K562 (cell line): Measurements from ENCODE around the gene BIRC3. TPM values are rescaled to one million over a fixed set of nuclear protein-coding genes. Genes with fewer than 3 reads are reported as not detected.

Source experiments
- ATAC-seq: fragments of 200-7000 bp; cut with Tn5 transposase; 3 replicates; pipeline ENCODE4 v1.9.1; 2020; ENCODE audit warnings: moderate library complexity
- BruUV-seq: library from RNA; stranded (reverse); fragments of 400-500 nt; replicated peaks from 2 replicates; lab custom pipeline; 2021; lab: Mats Ljungman, UMichigan
- CTCF ChIA-PET: fragments of 300-600 bp; formaldehyde crosslinking; extraction: SDS; loops from one replicate; lab custom pipeline; 2021; ENCODE audit warnings: low intra/inter-chr PET ratio; lab: Yijun Ruan, JAX
- POLR2A ChIA-PET: fragments of 300-600, 350-650 bp; sonication (Branson Sonifier 250); formaldehyde crosslinking; extraction: SDS; loops from one replicate; lab custom pipeline; 2021; ENCODE audit warnings: antibody characterized with exemption, inconsistent platforms; lab: Yijun Ruan, JAX
- DNase-seq, 4 experiments: peaks; one replicate each; pipeline versions ENCODE4 v3.0.0 to v3.0.0-alpha.2; 2011 to 2018; ENCODE audit warnings: low spot score in 3 of 4, mixed read lengths in 3 of 4; ENCODE audit errors: extremely low read depth in 1 of 4
- FAIRE-seq: peaks from 2 replicates; lab custom pipeline; 2011; peaks lifted over from hg19 to GRCh38; lab: Jason Lieb, UNC
- H2AFZ ChIP-seq: 2 replicates; pipeline ENCODE4 v1.6.0; 2011; ENCODE audit warnings: low read depth, low read length, control low read depth, inconsistent platforms
- H3K27ac ChIP-seq: fragments of 200-600 bp; 3 replicates; pipeline ENCODE4 v1.8.0; 2011; ENCODE audit warnings: low read depth, mild to moderate bottlenecking, control low read depth, inconsistent platforms, low read length, moderate library complexity, mixed read lengths; ENCODE audit errors: extremely low read depth
- H3K27me3 ChIP-seq, 2 experiments: fragments of 300-600 bp in 1 of 2; 2 replicates in 1 of 2; 3 replicates in 1 of 2; pipeline versions ENCODE4 v1.6.0 to v1.8.0; 2011; ENCODE audit warnings: inconsistent platforms in 2 of 2, low read length in 2 of 2, mild to moderate bottlenecking in 1 of 2, mixed read lengths in 1 of 2, moderate library complexity in 1 of 2; ENCODE audit not compliant: control insufficient read depth in 2 of 2, insufficient read depth in 2 of 2
- H3K36me3 ChIP-seq: fragments of 300-600 bp; 3 replicates; pipeline ENCODE4 v1.8.0; 2011; ENCODE audit warnings: mild to moderate bottlenecking, low read length, inconsistent platforms; ENCODE audit not compliant: control insufficient read depth, insufficient read depth
- H3K4me1 ChIP-seq, 2 experiments: fragments of 200-600 bp in 1 of 2; replicated peaks in 1 of 2; 2 replicates in 1 of 2; 3 replicates in 1 of 2; pipeline versions ENCODE4 v1.5.1 to v1.8.0; 2011; ENCODE audit warnings: inconsistent platforms in 2 of 2, low read length in 2 of 2, mild to moderate bottlenecking in 1 of 2, mixed read lengths in 1 of 2, moderate library complexity in 1 of 2; ENCODE audit not compliant: control insufficient read depth in 2 of 2, insufficient read depth in 2 of 2
- H3K4me2 ChIP-seq: 2 replicates; pipeline ENCODE4 v1.6.1; 2011; ENCODE audit warnings: low read length, control low read depth, inconsistent platforms, mixed read lengths; ENCODE audit not compliant: insufficient read depth
- H3K4me3 ChIP-seq: fragments of 200-600 bp; sonication (generic), shearing (Covaris generic); 2 replicates; pipeline ENCODE4 v1.5.1; 2016; ENCODE audit warnings: control low read depth, inconsistent platforms
- H3K79me2 ChIP-seq: fragments of 200-600 bp; 3 replicates; pipeline ENCODE4 v1.8.0; 2011; ENCODE audit warnings: low read length, inconsistent platforms; ENCODE audit not compliant: control insufficient read depth, insufficient read depth
- H3K9ac ChIP-seq, 2 experiments: 2 replicates each; pipeline versions ENCODE4 v1.6.0 to v1.6.1; 2011; ENCODE audit warnings: low read depth in 2 of 2, low read length in 2 of 2, control low read depth in 1 of 2, inconsistent platforms in 1 of 2, mild to moderate bottlenecking in 1 of 2, mixed read lengths in 1 of 2; ENCODE audit not compliant: insufficient read depth in 1 of 2
- H3K9me1 ChIP-seq: one replicate; pipeline ENCODE4 v1.6.0; 2011; ENCODE audit warnings: inconsistent platforms, mild to moderate bottlenecking, low read length, moderate library complexity; ENCODE audit not compliant: control insufficient read depth, insufficient read depth
- H3K9me3 ChIP-seq: replicated peaks from 2 replicates; pipeline ENCODE4 v1.5.1; 2011; ENCODE audit warnings: low read depth, low read length, inconsistent platforms; ENCODE audit not compliant: control insufficient read depth, insufficient read depth
- H4K20me1 ChIP-seq: replicated peaks from 2 replicates; pipeline ENCODE4 v1.6.1; 2011; ENCODE audit warnings: low read length, inconsistent platforms, mixed read lengths; ENCODE audit not compliant: control insufficient read depth, insufficient read depth
- CREBBP ChIP-seq: IDR thresholded peaks from one replicate; pipeline ENCODE4 v1.6.1; 2012; ENCODE audit warnings: low read depth, mild to moderate bottlenecking, control low read depth, inconsistent platforms, low read length
- NR2F6 ChIP-seq: fragments of 450-650 bp; formaldehyde crosslinking; IDR thresholded peaks from 2 replicates; pipeline ENCODE4 v1.4.0; 2020; ENCODE audit warnings: mild to moderate bottlenecking
- WGBS: fragments of 100-300 bp; shearing (Covaris generic); methylation state at CpG from one replicate; pipeline ENCODE4 v1.1.6; 2016; ENCODE audit warnings: low coverage, mixed read lengths; ENCODE audit not compliant: insufficient coverage; ENCODE audit errors: missing lambda C conversion rate; 5-methylcytosine and 5-hydroxymethylcytosine counted together
- in situ Hi-C: fragments of 300-500 bp; cut with MboI; formaldehyde crosslinking; loops from 4 replicates; pipeline ENCODE4 v1.15.0; 2018; ENCODE audit warnings: inconsistent platforms, mixed read lengths
- intact Hi-C: fragments of 100-400 bp; cut with micrococcal nuclease; formaldehyde crosslinking; loops from 2 replicates; pipeline ENCODE4 v1.14.2; 2022
- polyA plus RNA-seq, 8 experiments: library from polyadenylated mRNA; depleted of rRNA in 4 of 8; stranded (reverse) in 5 of 8; unstranded in 3 of 8; fragments of >200 nt; fragmentation: Nextera tagmentation in 2 of 8; fragmentation: Illumina TruSeq in 1 of 8; extraction: Ambion mirVana in 2 of 8; extraction: Trizol in 1 of 8; gene quantifications; 2 replicates each; pipeline versions ENCODE4 v1.2.1 to v1.2.3, GENCODE V29; 2011 to 2014; ENCODE audit warnings: inconsistent platforms in 1 of 8, missing spikeins in 1 of 8
- total RNA-seq, 7 experiments: library from RNA; depleted of rRNA in 6 of 7; stranded (reverse); fragments of >200 nt in 6 of 7; fragmentation: Illumina TruSeq in 2 of 7; extraction: Trizol in 2 of 7; gene quantifications; 2 replicates each; pipeline versions ENCODE4 v1.2.1 to v1.2.3, GENCODE V29; 2011 to 2021; ENCODE audit warnings: low replicate concordance in 1 of 7
- TF ChIP-seq, protein P1 (sequence below), 3 experiments: IDR thresholded peaks in 2 of 3; conservative IDR thresholded peaks in 1 of 3; 2 replicates each; pipeline ENCODE4 v1.5.1; 2011 to 2012; ENCODE audit warnings: low read length in 3 of 3, mild to moderate bottlenecking in 3 of 3, control low read depth in 2 of 3, improper control_type of control experiment in 1 of 3, inconsistent platforms in 1 of 3, low read depth in 1 of 3, mixed read lengths in 1 of 3, moderate library complexity in 1 of 3; ENCODE audit not compliant: insufficient read depth in 2 of 3

The BIRC3 gene
- total and polyA plus RNA-seq, 9 of the 15 experiments (the other 6 are each of a cell fraction or from before 2014, with no cell fraction given) = 0.08 to 0.42 (median 0.18) TPM

DNA sequence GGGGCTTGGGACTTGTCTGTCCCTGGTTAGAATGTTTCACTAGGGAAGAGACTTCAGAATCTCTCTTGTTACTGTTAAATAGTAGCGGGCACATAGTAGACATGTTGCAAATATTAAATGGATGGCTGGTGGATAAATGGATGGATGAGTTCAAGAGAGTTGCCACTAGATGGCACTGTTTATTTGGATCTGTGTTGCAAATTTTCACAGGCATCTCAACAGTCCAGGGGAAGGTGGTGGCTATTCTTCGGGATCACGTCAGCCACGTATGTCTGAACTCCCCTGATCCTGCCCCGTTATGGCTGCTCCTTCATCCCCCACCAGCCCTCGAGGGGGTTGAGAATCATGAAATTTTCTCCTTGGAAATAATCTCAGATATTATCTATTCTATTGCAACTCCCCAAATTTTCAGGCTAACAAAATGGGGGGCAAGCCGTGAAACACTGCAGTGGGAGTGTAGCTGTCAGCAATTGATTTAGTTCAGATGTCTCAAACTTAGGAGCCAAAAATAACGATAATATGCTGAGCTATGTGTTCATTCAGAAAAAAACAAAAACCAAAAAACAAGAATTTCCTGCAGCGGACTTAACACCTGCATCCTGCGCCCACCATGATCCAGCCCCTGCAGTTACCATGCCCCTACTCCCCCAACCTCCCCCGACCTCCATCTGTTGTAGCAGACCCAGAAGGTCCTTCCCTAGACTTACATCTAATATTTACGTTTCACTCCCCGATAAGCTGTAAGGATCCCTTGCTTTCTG is 29.1 kb upstream of the BIRC3 start (continued):
- TF ChIP-seq, protein P1, sequence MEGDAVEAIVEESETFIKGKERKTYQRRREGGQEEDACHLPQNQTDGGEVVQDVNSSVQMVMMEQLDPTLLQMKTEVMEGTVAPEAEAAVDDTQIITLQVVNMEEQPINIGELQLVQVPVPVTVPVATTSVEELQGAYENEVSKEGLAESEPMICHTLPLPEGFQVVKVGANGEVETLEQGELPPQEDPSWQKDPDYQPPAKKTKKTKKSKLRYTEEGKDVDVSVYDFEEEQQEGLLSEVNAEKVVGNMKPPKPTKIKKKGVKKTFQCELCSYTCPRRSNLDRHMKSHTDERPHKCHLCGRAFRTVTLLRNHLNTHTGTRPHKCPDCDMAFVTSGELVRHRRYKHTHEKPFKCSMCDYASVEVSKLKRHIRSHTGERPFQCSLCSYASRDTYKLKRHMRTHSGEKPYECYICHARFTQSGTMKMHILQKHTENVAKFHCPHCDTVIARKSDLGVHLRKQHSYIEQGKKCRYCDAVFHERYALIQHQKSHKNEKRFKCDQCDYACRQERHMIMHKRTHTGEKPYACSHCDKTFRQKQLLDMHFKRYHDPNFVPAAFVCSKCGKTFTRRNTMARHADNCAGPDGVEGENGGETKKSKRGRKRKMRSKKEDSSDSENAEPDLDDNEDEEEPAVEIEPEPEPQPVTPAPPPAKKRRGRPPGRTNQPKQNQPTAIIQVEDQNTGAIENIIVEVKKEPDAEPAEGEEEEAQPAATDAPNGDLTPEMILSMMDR (IDR thresholded peaks at IDR 0.05 in 2 of 3, conservative IDR thresholded peaks at IDR 0.05 in 1 of 3; ENCODE audit: insufficient read depth in 2 of 3, low read depth in 1 of 3, low read length in 3 of 3) = peak; percentile 59 to 87 (median 68)

- in situ Hi-C loops = loop anchor here (5.0 to 10.0 kb wide), 2 partner anchors 54 to 206 kb away; no protein-coding TSS in a partner anchor
- H3K9me1 ChIP-seq = no peaks in the 10 kb centered on the region
- ChIA-PET CTCF (interaction anchor here (1.9 kb wide), 1 partner anchor 206 kb away, joined by 13 read pairs; no protein-coding TSS in a partner anchor), POLR2A (no interaction called here)
- H3K4me2 ChIP-seq = no peak overlapping the region
- H4K20me1 ChIP-seq = no peaks in the 10 kb centered on the region
- H3K4me3 ChIP-seq = no peak overlapping the region
- H2AFZ ChIP-seq = no peak overlapping the region
- no peaks in the 10 kb centered on the region for H3K36me3 ChIP-seq
- no peak overlapping the region for H3K27ac ChIP-seq
- ATAC-seq = no peak
- BruUV-seq = no TSS peak
- no peaks in the 10 kb centered on the region for H3K79me2 ChIP-seq
- 8% methylated on average over 3 of the region's 3 CpGs for WGBS
- no peak overlapping the region for H3K9ac ChIP-seq
- FAIRE-seq = no peak
- H3K4me1 ChIP-seq = peaks cover 0 to 6% of the 10 kb centered on the region in 2 experiments; a peak in 2 of 5 replicates
- peaks cover 0 to 5% of the 10 kb centered on the region in 2 experiments; a peak in 2 of 5 replicates for H3K27me3 ChIP-seq
- TF ChIP-seq CREBBP (peak; percentile 37), NR2F6 (CRISPR knock-in tag) (no peak)
- H3K9me3 ChIP-seq = no peaks in the 10 kb centered on the region
- intact Hi-C loops = loop anchor here (1.0 to 5.0 kb wide), 6 partner anchors 52 to 378 kb away; no protein-coding TSS in a partner anchor
- DNase-seq = no peak
Observed at GRCh38 chr11:102288725-102289083, 28.6 kb upstream of the BIRC3 start.
